PFSK-1 (cell line): Measurements from ENCODE around the gene GSTO2.

Experiments
- FOXP2 ChIP-seq: optimal IDR thresholded peaks from 2 replicates; pipeline ENCODE3; 2011; ENCODE audit warnings: borderline replicate concordance, control low read depth, inconsistent platforms; ENCODE audit not compliant: insufficient read depth; ENCODE audit errors: extremely low read length, extremely low read depth
- POLR2AphosphoS5 ChIP-seq: IDR thresholded peaks from 2 replicates; pipeline ENCODE4 v1.6.1; 2012; ENCODE audit warnings: low read depth, mild to moderate bottlenecking, control low read depth, low read length, moderate library complexity
- REST ChIP-seq, 2 experiments: IDR thresholded peaks; 2 replicates each; pipeline versions ENCODE4 v1.6.1 to v1.8.0; 2011 to 2012; ENCODE audit warnings: low read depth in 2 of 2, low read length in 2 of 2, control low read depth in 1 of 2, inconsistent platforms in 1 of 2, mild to moderate bottlenecking in 1 of 2, moderate library complexity in 1 of 2; ENCODE audit not compliant: insufficient read depth in 1 of 2
- SIN3A ChIP-seq: IDR thresholded peaks from 2 replicates; pipeline ENCODE4 v1.6.1; 2012; ENCODE audit warnings: mild to moderate bottlenecking, low read length, moderate library complexity, borderline replicate concordance; ENCODE audit not compliant: insufficient read depth
- TAF1 ChIP-seq: IDR thresholded peaks from 2 replicates; pipeline ENCODE4 v1.6.1; 2012; ENCODE audit warnings: low read length, control low read depth, borderline replicate concordance; ENCODE audit not compliant: insufficient read depth

The GSTO2 gene

GRCh38 chr10:104334561-104334960 is 65.6 kb downstream of the GSTO2 start:
- TF ChIP-seq FOXP2 (no peak), REST (IDR thresholded peaks at IDR 0.05; ENCODE audit: insufficient read depth in 1 of 2, low read depth in 2 of 2, low read length in 2 of 2) (no peak), SIN3A (no peak), TAF1 (no peak), POLR2AphosphoS5 (no peak)

DNA sequence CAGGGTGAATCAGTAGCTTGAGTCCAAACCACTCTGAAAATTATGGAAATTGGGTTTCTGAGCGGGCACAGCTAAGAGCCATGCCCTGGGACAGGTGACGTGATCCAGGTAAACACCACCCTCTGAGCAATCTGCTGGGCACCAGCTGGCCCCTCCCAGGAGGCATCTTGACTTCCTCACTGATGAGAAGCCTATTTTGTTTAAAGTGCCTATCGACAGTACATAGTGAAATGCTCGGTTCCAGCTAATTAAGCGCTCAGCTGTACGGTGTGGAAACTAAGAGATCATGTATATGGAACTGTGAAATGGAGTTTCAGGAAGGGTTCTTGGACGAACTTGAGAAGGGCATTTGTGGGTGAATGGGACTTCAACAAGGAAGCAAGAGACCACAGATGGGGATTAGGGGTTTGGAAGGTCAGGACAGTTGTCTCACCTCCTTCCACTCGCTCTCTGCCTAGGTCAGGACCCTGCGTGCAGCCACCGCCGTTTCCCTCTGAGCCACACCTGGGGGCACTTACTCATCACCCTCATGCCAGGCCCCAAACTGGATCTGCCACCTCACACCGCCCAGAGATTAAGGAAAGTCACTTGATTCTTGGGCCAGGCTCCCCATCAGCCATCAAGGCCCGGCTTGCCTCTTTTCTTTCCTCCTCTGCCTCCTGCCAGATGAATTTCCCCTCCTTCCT is 66.1 kb downstream of the GSTO2 start:
- TF ChIP-seq FOXP2: no peak
- no peak for TF ChIP-seq REST (IDR thresholded peaks at IDR 0.05; ENCODE audit: insufficient read depth in 1 of 2, low read depth in 2 of 2, low read length in 2 of 2)
- TF ChIP-seq POLR2AphosphoS5: no peak
- TF ChIP-seq SIN3A: no peak
- TF ChIP-seq TAF1: no peak

- no peak for TF ChIP-seq POLR2AphosphoS5
- TF ChIP-seq FOXP2: no peak
- TF ChIP-seq TAF1: no peak
- TF ChIP-seq REST (IDR thresholded peaks at IDR 0.05; ENCODE audit: insufficient read depth in 1 of 2, low read depth in 2 of 2, low read length in 2 of 2): no peak
- no peak for TF ChIP-seq SIN3A
Observed at GRCh38 chr10:104336821-104337467, 68.0 kb downstream of the GSTO2 start.

GRCh38 chr10:104337521-104337984 is 68.6 kb downstream of the GSTO2 start:
- TF ChIP-seq TAF1 (no peak), FOXP2 (no peak), SIN3A (no peak), REST (IDR thresholded peaks at IDR 0.05; ENCODE audit: insufficient read depth in 1 of 2, low read depth in 2 of 2, low read length in 2 of 2) (no peak), POLR2AphosphoS5 (no peak)
